DMS 273 treated with DMSO at 0.1 percent for 48 hours (cell line): Measurements from ENCODE around the gene ARHGAP20.

Experiments
- DNase-seq: peaks from one replicate; lab custom pipeline; 2025; lab: John Stamatoyannopoulos, UW

The ARHGAP20 gene

GRCh38 chr11:110614031-110614430 is 98.2 kb downstream of the ARHGAP20 start:
- no peak for DNase-seq

- DNase-seq: no peak
These were observed 98.9 kb downstream of the ARHGAP20 start for GRCh38 chr11:110613197-110613918.

GRCh38 chr11:110606415-110606814 is 105.8 kb downstream of the ARHGAP20 start:
- DNase-seq: no peak

- no peak for DNase-seq
These were observed 110.3 kb downstream of the ARHGAP20 start for GRCh38 chr11:110601936-110602335.

GRCh38 chr11:110600322-110600721 is 111.9 kb downstream of the ARHGAP20 start:
- DNase-seq: no peak

- no peak for DNase-seq
These were observed 113.0 kb downstream of the ARHGAP20 start for GRCh38 chr11:110599207-110599606.

- DNase-seq: no peak
These were observed 113.5 kb downstream of the ARHGAP20 start for GRCh38 chr11:110598725-110599124.

- no peak for DNase-seq
These were observed 124.3 kb downstream of the ARHGAP20 start for GRCh38 chr11:110587972-110588371.

GRCh38 chr11:110587129-110587528 is 125.1 kb downstream of the ARHGAP20 start:
- no peak for DNase-seq

GRCh38 chr11:110584150-110584549 is 128.1 kb downstream of the ARHGAP20 start:
- DNase-seq: no peak

- DNase-seq: no peak
These were observed 129.4 kb downstream of the ARHGAP20 start for GRCh38 chr11:110582728-110583432.

GRCh38 chr11:110580571-110580970 is 131.7 kb downstream of the ARHGAP20 start:
- no peak for DNase-seq

- DNase-seq: no peak
These were observed 138.8 kb downstream of the ARHGAP20 start for GRCh38 chr11:110573411-110573810.

GRCh38 chr11:110571081-110571720 is 141.0 kb downstream of the ARHGAP20 start:
- DNase-seq: no peak

- no peak for DNase-seq
These were observed 145.7 kb downstream of the ARHGAP20 start for GRCh38 chr11:110566577-110566976.

- DNase-seq: no peak
These were observed 146.6 kb downstream of the ARHGAP20 start for GRCh38 chr11:110565357-110566336.

GRCh38 chr11:110564676-110565356 is 147.4 kb downstream of the ARHGAP20 start:
- DNase-seq: no peak

GRCh38 chr11:110544779-110545178 is 167.5 kb downstream of the ARHGAP20 start:
- no peak for DNase-seq

- DNase-seq: no peak
These were observed 174.1 kb downstream of the ARHGAP20 start for GRCh38 chr11:110538154-110538553.

- no peak for DNase-seq
These were observed 181.1 kb downstream of the ARHGAP20 start for GRCh38 chr11:110530900-110531741.
